Glomerular visceral epithelial cell (primary cell): ENCODE data around the gene ZCCHC24.

Experiments used
- DNase-seq: peaks from one replicate; pipeline ENCODE4 v3.0.0-alpha.2; 2016; ENCODE audit errors: extremely low spot score

Gene ZCCHC24

GRCh38 chr10:79431428-79431827 is 14.0 kb downstream of the ZCCHC24 start:
- DNase-seq = no peak

- no peak for DNase-seq
These were observed 14.5 kb downstream of the ZCCHC24 start for GRCh38 chr10:79430936-79431335.

DNA sequence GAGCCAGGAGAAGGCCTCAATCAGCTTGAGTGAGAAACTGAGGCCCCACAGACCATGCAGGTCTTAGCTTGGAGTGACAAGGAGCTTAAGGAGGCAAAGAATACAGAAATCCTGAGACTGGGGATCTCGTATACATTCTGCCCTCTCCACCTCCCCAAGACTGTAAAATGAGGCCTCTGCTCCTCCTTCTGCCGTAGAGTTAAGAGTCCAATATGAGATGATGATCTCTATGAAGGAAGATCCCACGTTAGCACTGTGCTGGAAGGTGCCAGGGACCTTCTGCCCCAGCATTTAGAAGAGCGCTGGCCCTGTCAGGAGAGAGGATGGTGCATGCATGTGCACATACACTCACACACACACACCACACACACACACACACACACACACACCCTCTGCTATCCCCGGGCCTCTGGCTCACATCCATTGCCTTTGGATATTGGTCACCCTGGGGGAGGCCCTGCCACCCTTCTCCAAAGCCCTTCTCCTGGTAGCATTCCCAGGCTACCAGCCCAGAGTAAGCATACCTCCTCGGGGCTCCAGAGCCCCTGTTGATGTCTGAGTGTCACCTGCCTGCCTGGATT is 15.0 kb downstream of the ZCCHC24 start:
- no peak for DNase-seq

GRCh38 chr10:79429751-79430150 is 15.7 kb downstream of the ZCCHC24 start:
- DNase-seq = no peak

GRCh38 chr10:79427965-79428364 is 17.5 kb downstream of the ZCCHC24 start:
- no peak for DNase-seq

GRCh38 chr10:79425074-79425532 is 20.3 kb downstream of the ZCCHC24 start:
- DNase-seq = no peak

- no peak for DNase-seq
These were observed 21.0 kb downstream of the ZCCHC24 start for GRCh38 chr10:79424221-79425073.

DNA sequence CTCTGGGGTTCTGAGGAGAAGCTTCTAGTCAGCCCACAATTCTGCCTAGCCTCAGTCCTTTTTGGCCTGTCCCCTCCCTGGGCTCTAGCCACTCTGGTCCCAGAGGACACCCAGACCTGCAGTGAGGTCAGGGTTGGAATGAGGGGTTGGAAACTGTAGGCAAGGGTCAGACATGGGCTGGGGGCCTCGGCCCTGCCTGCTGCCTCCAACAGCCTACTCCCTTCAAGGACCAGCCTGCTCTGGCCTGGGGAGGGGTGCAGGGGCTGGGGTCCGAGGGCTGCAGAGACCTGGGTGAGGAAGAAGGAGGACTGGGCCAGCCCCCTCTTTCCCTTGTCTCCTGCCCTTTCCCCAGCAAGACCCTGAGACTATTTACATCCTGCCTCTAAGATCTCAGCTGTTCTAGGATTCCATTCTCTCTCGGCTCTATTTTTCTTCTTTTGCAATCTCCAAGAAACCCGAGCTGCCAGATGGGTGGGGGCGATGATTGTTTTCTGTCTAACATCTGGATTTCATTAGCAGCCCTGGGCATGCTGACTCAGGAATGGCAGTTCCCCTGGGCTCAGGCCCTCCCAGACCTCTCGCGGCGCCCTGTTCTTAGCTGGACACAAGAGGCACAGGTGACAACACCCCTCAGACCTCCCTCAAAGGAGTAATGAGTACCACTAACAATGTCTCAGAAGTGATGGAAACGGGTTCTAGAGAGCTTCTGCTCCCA is 23.1 kb downstream of the ZCCHC24 start:
- no peak for DNase-seq

DNA sequence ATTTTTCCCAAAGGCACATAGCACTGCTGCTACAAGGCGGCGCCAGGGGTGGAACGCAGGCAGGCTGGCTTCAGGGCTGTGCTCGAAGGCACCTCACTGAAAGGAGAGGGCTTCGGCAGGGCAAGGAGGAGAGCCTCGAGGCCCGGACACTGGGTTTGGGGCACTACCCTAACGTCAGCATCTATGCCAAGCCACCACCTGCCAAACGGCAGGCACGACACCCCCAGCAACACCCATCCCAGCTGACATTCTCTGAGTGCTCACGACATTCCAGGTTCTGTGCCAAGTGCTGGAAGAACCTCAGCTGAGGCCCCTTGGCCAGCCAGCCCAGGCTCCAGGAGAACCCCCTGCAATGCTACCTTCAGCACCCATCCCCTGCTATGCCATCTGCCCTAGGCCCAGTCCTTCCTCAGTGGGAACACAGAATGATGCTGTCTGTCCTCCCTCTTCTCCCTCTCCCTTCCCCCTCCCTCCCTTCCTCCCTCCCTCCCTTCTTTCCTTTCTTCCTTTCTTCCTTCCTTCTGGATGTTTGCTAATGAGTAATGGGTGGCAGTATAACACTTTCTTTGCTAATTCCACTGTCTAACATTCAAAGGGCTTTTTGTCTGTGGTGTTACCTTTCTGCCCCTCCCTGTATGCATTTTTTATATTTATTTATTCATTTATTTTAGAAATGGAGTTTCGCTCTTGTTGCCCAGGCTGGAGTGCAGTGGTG is 24.3 kb downstream of the ZCCHC24 start:
- DNase-seq = no peak

- DNase-seq = no peak
These were observed 26.4 kb downstream of the ZCCHC24 start for GRCh38 chr10:79418886-79419595.

DNA sequence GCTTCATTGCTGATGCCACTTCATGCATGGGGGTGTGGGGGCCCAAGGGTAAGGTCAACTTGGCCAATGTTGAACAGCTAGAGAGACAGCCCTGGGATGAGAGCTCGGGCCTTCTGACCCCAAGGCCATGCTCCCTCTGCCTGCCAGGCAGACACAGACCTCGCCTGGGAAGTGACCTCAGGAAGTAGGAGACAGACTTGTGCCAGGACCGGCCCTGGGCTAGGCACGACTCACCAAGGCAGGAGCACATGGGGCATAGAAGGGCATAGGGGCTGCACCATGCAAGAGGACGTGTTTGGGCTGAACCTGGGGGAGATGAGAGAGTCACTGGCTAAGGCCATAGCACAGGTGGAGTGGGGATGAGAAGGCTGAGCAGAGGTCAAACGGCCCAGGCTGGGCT is 27.1 kb downstream of the ZCCHC24 start:
- no peak for DNase-seq

DNA sequence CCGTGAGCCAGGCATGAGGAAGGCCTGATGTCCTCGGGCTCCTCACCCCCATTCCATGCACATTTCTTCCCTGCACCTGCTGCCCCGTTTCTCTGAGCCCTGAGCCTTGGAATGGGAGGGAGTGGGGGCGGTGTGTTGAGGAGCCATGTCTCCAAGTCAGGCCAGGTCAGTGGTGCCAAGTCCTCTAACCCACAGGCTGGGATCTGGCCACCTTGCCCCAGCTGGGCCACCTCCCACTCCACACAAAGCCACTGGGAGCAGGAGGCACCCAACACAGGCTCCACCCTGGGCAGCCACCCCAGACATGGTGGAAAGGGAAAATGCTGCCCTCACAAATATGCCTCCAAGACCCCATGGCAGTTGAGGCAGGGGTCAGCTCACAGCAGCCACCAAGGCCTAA is 27.7 kb downstream of the ZCCHC24 start:
- no peak for DNase-seq

GRCh38 chr10:79417266-79417665 is 28.2 kb downstream of the ZCCHC24 start:
- DNase-seq = no peak

- DNase-seq = no peak
These were observed 28.7 kb downstream of the ZCCHC24 start for GRCh38 chr10:79416578-79417255.

GRCh38 chr10:79415736-79416577 is 29.5 kb downstream of the ZCCHC24 start:
- no peak for DNase-seq

DNA sequence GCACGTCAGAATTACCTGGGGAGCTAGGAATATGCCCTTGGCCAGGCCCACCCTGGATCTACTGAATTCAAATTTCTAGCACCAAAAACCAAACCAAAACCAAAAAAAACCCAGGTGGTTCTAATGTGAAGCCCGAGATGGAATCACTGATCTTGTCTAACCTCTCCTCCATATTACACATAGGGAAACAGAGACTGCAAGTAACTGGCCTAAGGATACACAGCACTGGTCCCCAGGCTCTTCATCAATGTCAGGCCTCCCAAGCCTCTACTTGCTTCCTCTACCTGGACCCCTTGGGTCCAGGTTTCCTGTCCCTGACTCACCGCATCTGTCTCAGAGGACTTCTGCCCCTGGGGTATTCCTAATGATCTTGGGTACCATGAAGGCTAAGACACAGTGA is 30.7 kb downstream of the ZCCHC24 start:
- DNase-seq = no peak

- DNase-seq = peak; percentile 74
These were observed 32.2 kb downstream of the ZCCHC24 start for GRCh38 chr10:79413196-79413595.

DNA sequence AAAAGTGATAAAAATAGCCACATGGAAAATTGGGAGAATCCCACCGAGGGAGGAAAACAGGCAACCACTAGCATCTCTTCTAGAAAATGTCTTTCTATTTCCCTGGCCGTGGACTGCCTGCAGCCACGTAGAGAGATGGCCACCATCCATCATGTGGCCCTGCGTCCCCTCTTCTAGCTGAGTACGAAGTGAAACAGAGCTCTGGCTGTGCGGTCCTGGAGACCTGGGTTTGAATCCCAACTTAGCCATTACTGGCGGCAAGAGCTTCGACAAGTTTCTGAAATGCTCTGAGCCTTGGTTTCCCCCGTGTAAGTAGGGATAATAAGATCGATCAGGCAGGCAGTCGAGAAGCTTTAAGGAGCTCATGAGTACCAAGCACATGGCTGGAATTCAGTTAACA is 32.9 kb downstream of the ZCCHC24 start:
- no peak for DNase-seq

DNA sequence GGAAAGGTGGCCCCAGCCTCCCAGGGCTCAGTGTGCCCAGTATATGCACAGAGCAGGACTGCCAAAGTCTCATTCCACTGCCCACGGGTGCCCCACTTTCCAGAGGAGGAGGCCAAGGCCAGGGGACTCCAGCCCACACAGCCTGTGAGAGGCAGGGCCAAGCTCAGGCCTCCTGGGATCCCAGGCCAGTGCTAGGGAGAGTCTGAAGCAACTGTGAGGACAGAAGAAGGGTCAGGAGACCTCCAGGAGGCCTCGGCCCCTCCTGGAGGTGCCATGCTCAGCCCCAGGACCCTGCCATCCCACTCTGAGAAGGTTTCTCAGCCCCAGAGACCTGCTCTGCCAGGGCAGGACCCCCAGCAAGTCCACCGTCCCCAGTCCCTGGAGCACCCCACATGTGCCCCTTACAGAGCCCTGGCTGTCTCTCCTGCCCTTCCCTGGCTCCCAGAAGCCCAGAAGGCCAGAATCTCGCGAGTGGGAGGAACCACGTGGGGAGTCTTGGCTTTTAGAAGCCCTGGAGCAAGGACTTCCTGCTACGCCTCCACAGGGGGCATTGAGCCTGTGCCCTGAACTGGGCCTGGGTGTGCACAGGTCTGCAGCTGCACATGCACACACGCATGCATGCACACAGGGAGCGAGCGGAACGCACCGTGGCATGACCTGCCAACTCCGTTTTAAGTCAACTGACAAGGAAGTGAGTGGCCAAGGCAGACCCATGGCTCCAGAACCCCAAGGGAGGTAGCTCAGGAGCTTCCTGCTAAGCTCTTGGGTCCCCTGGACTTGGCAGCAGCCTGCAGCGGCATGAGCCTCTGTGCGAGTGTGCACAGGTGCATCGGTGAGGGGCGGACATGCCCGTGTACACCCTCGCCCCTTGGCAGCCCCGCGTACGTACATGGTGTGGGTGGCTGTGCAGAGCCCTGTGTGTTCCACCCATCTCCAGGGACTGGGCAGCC is 33.6 kb downstream of the ZCCHC24 start:
- DNase-seq = no peak
